OCI-LY1 (cell line): ENCODE results near the gene ZBTB20.

Source experiments
- H2AFZ ChIP-seq: fragments of 200-600 bp; sonication (generic), shearing (Covaris generic); 2 replicates; pipeline ENCODE4 v1.6.0; 2014; ENCODE audit warnings: antibody characterized with exemption, mild to moderate bottlenecking, low read length
- H3F3A ChIP-seq: fragments of 200-600 bp; sonication (generic), shearing (Covaris generic); 2 replicates; pipeline ENCODE4 v1.6.0; 2014; ENCODE audit warnings: mild to moderate bottlenecking, antibody characterized with exemption, low read length, moderate library complexity; ENCODE audit not compliant: insufficient read depth
- H3K27ac ChIP-seq: fragments of 200-600 bp; sonication (generic); 2 replicates; pipeline ENCODE4 v1.5.1; 2014; ENCODE audit warnings: low read length, mixed run types, mild to moderate bottlenecking, low read depth; ENCODE audit not compliant: poor library complexity, severe bottlenecking
- H3K27me3 ChIP-seq: fragments of 200-600 bp; sonication (generic); 2 replicates; pipeline ENCODE4 v1.6.0; 2014; ENCODE audit warnings: antibody characterized with exemption, mild to moderate bottlenecking, low read length, moderate library complexity; ENCODE audit not compliant: insufficient read depth
- H3K36me3 ChIP-seq: fragments of 200-600 bp; sonication (generic); 2 replicates; pipeline ENCODE4 v1.6.1; 2014; ENCODE audit warnings: mild to moderate bottlenecking, antibody characterized with exemption, low read length, moderate library complexity, mixed read lengths; ENCODE audit not compliant: insufficient read depth
- H3K4me1 ChIP-seq: fragments of 200-600 bp; sonication (generic); 2 replicates; pipeline ENCODE4 v1.5.1; 2014; ENCODE audit warnings: mild to moderate bottlenecking, low read length, moderate library complexity; ENCODE audit not compliant: insufficient read depth, severe bottlenecking
- H3K4me2 ChIP-seq: fragments of 200-600 bp; sonication (generic), shearing (Covaris generic); 2 replicates; pipeline ENCODE4 v1.6.1; 2014; ENCODE audit warnings: low read length
- H3K4me3 ChIP-seq: fragments of 200-600 bp; sonication (generic); 2 replicates; pipeline ENCODE4 v1.5.1; 2014; ENCODE audit warnings: low read length, low read depth, mild to moderate bottlenecking, mixed read lengths; ENCODE audit not compliant: poor library complexity, severe bottlenecking
- H3K79me2 ChIP-seq: fragments of 200-600 bp; shearing (Covaris generic); 2 replicates; pipeline ENCODE4 v1.6.1; 2016; ENCODE audit warnings: mixed run types, low read length, mixed read lengths; ENCODE audit not compliant: insufficient read depth
- H3K9ac ChIP-seq: fragments of 200-600 bp; sonication (generic), shearing (Covaris generic); 2 replicates; pipeline ENCODE4 v1.6.1; 2014; ENCODE audit warnings: mild to moderate bottlenecking, low read length, mixed read lengths
- H3K9me2 ChIP-seq: fragments of 200-600 bp; sonication (generic), shearing (Covaris generic); 2 replicates; pipeline ENCODE4 v1.6.1; 2014; ENCODE audit warnings: low read depth, mild to moderate bottlenecking, low read length, mixed read lengths
- H3K9me3 ChIP-seq: fragments of 200-600 bp; shearing (Covaris generic); 2 replicates; pipeline ENCODE4 v1.6.1; 2014; ENCODE audit warnings: low read length, mixed read lengths
- H4K20me1 ChIP-seq: fragments of 200-600 bp; sonication (generic), shearing (Covaris generic); 2 replicates; pipeline ENCODE4 v1.6.0; 2016; ENCODE audit warnings: mild to moderate bottlenecking, low read length; ENCODE audit not compliant: insufficient read depth
- EZH2 ChIP-seq: fragments of 200-600 bp; sonication (generic), shearing (Covaris generic); IDR thresholded peaks from 2 replicates; pipeline ENCODE4 v1.8.0; 2017; ENCODE audit warnings: borderline replicate concordance, mixed run types, mild to moderate bottlenecking, antibody characterized with exemption, low read length, moderate library complexity, mixed read lengths
- TF ChIP-seq, protein P1 (sequence below): fragments of 200-600 bp; sonication (generic), shearing (Covaris generic); IDR thresholded peaks from 2 replicates; pipeline ENCODE4 v1.5.1; 2017; ENCODE audit warnings: mild to moderate bottlenecking, antibody characterized with exemption, low read length, moderate library complexity, mixed read lengths

The ZBTB20 gene

GRCh38 chr3:114846252-114846651, 300.8 kb downstream of the ZBTB20 start:
- no peak overlapping the region for H3K9ac ChIP-seq
- no peaks in the 10 kb centered on the region for H4K20me1 ChIP-seq
- H3K4me1 ChIP-seq, result no peaks in the 10 kb centered on the region
- H2AFZ ChIP-seq, result no peak overlapping the region
- no peaks in the 10 kb centered on the region for H3K9me3 ChIP-seq
- TF ChIP-seq, protein P1, sequence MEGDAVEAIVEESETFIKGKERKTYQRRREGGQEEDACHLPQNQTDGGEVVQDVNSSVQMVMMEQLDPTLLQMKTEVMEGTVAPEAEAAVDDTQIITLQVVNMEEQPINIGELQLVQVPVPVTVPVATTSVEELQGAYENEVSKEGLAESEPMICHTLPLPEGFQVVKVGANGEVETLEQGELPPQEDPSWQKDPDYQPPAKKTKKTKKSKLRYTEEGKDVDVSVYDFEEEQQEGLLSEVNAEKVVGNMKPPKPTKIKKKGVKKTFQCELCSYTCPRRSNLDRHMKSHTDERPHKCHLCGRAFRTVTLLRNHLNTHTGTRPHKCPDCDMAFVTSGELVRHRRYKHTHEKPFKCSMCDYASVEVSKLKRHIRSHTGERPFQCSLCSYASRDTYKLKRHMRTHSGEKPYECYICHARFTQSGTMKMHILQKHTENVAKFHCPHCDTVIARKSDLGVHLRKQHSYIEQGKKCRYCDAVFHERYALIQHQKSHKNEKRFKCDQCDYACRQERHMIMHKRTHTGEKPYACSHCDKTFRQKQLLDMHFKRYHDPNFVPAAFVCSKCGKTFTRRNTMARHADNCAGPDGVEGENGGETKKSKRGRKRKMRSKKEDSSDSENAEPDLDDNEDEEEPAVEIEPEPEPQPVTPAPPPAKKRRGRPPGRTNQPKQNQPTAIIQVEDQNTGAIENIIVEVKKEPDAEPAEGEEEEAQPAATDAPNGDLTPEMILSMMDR, result no peak
- TF ChIP-seq EZH2, result no peak
- H3K27me3 ChIP-seq, result no peaks in the 10 kb centered on the region
- H3F3A ChIP-seq, result no peaks in the 10 kb centered on the region
- H3K4me2 ChIP-seq, result no peak overlapping the region
- no peaks in the 10 kb centered on the region for H3K79me2 ChIP-seq
- no peak overlapping the region for H3K4me3 ChIP-seq
- H3K27ac ChIP-seq, result no peak overlapping the region
- H3K36me3 ChIP-seq, result no peaks in the 10 kb centered on the region
- no peaks in the 10 kb centered on the region for H3K9me2 ChIP-seq

DNA sequence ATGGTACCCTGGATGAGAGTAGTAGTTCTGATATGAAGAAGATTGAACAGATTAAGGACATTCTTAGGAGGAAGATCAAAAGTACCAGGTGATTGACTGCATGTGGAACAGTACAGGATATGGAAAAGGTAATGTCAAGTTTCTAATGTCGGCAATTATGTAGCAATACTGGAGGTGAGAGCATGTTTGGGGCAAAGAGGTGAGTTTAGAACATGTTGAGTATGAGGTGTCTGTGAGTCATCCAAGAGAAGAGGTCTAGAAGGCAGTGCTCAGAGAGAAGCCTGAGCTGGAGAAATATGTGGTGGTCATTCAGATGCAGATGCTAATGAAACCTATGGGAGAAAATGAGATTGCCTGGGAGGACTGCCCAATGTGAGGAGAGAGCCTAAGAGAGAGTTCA, 305.6 kb downstream of the ZBTB20 start:
- Histone ChIP-seq H3K9me2 (no peaks in the 10 kb centered on the region), H3K9ac (no peak overlapping the region), H3K9me3 (no peaks in the 10 kb centered on the region), H3K4me2 (no peak overlapping the region), H3K79me2 (no peaks in the 10 kb centered on the region), H2AFZ (no peak overlapping the region), H3K27me3 (no peaks in the 10 kb centered on the region), H3F3A (no peaks in the 10 kb centered on the region), H3K4me3 (no peak overlapping the region), H3K36me3 (no peaks in the 10 kb centered on the region), H3K4me1 (no peaks in the 10 kb centered on the region), H3K27ac (no peak overlapping the region), H4K20me1 (no peaks in the 10 kb centered on the region)
- TF ChIP-seq EZH2, result no peak
- TF ChIP-seq, protein P1, result no peak

- no peak overlapping the region for H3K4me2 ChIP-seq
- H3K36me3 ChIP-seq, result no peaks in the 10 kb centered on the region
- H3K79me2 ChIP-seq, result no peaks in the 10 kb centered on the region
- H3K9me3 ChIP-seq, result no peaks in the 10 kb centered on the region
- TF ChIP-seq EZH2, result no peak
- TF ChIP-seq, protein P1, result no peak
- H2AFZ ChIP-seq, result no peak overlapping the region
- no peaks in the 10 kb centered on the region for H3K27me3 ChIP-seq
- H3K4me1 ChIP-seq, result no peaks in the 10 kb centered on the region
- no peak overlapping the region for H3K27ac ChIP-seq
- no peaks in the 10 kb centered on the region for H3F3A ChIP-seq
- H4K20me1 ChIP-seq, result no peaks in the 10 kb centered on the region
- H3K9ac ChIP-seq, result no peak overlapping the region
- no peaks in the 10 kb centered on the region for H3K9me2 ChIP-seq
- H3K4me3 ChIP-seq, result no peak overlapping the region
Observed at GRCh38 chr3:114839476-114839875, 307.6 kb downstream of the ZBTB20 start.
